KG1 (cell line): Measurements from ENCODE around the gene SALL4.

Experiments
- DNase-seq: peaks from one replicate; lab custom pipeline; 2025; lab: John Stamatoyannopoulos, UW

Gene SALL4

DNA sequence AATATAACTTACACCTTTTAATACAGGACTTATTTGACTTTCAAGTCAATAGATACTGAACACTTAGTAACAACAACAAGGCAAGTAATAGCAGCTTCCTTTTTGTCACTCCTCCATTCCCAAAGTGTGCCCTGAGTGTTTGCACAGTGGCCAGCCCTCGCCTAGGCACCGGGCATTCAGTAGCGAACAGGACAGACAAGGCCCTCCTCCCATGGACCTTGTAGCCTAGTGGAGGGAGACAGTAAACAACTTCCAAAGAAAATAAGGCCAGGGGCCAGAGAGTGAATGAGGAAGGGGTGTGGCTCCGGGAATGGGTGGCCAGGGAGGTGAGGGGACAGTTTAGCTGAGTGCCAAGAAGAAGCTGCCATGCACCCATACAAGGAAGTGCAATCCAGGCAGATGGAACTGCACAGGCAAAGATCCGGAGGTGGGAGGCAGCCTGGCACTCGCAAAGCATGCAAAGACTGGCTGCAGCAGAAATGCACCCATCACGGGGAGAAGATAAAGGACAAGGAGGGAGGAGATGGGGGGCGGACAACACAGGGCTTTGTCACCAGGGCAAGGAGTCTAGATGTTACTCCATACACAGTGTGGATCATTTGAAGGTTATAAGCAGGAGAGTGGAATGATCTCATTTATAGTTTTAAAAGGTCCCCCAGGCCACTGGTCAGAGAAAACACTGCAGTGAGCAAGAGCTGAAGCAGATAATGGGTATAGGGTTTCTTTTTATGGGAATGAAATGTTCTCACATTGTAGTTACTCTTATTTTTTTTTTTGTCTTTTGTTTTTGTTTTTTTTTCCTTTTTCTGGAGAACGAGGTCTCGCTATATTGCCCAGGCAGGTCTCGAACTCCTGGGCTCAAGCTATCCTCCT, 66.4 kb downstream of the SALL4 start:
- no peak for DNase-seq

DNA sequence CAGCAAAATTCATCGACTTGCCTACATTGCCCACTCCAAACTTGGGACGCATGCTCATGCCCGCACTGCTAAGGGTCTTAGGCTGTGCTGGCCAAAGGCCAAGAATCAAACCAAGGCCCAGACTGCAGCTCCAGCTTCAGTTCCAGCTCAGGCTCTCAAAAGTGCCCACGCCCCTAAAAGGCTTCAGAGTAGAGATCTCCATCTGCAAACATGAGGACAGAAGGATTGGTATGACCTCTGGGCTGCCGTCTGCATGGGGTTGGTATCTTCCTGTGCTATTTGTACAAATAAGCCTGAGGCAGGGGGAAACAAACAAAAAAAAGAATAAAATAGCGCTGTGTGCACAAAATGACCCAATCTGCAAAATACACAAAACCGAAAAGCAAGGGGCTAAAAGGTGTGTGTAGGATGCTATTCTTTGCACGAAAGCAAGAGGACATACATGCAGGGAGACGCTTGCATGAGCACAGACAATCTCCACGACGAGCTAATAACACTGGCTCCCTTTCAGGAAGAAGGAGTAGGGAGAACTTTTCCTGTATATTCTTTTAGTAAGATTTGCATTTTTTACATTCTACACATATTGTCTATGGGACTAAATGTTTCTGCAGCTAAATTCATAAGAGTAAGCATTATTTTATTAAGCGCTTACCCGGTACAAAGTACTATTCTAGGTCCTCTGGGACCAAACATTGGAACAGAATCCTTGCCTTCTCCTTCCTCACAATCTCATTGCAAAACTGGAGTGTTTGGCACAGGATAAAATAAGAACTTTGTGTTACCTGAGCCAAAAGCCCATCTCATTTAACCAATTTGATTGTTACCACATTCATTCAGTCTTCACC, 67.2 kb downstream of the SALL4 start:
- DNase-seq = no peak

DNA sequence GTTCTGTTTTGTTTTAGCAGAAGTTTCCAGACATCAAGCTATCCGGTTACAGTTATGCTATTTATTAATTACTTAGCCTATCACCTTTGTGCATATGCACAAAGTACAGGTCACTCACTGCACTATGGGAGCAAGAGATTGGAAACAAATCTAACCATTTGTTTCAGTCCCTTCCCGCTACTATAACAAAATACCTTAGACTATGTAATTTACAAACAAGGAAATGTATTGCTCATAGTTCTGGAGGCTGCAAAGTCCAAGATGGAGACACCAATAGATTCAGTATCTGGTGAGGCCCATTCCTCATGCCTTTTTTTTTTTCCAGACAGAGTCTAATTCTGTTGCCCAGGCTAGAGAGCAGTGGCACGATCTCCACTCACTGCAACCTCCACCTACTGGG, 69.3 kb downstream of the SALL4 start:
- no peak for DNase-seq
